M059J (cell line): ENCODE data around the gene PSMC4. TPM values are rescaled to one million over a fixed set of nuclear protein-coding genes. Genes with fewer than 3 reads are reported as not detected.

ENCODE experiments used
- DNase-seq: peaks from one replicate; pipeline ENCODE4 v3.0.0-alpha.2; 2012; ENCODE audit warnings: low read depth
- total RNA-seq: library from RNA; depleted of rRNA; stranded (reverse); fragments of >200 nt; shearing (Covaris generic); gene quantifications from 2 replicates; pipeline ENCODE4 v1.2.3, GENCODE V29; 2014; rRNA removed

The PSMC4 gene
- total RNA-seq, 1 experiment from 2014 or later, result 209 TPM

GRCh38 chr19:39987596-39987995 is 16.6 kb downstream of the PSMC4 start:
- DNase-seq, result no peak

- DNase-seq, result no peak
These were observed 22.6 kb downstream of the PSMC4 start for GRCh38 chr19:39993605-39994004.

DNA sequence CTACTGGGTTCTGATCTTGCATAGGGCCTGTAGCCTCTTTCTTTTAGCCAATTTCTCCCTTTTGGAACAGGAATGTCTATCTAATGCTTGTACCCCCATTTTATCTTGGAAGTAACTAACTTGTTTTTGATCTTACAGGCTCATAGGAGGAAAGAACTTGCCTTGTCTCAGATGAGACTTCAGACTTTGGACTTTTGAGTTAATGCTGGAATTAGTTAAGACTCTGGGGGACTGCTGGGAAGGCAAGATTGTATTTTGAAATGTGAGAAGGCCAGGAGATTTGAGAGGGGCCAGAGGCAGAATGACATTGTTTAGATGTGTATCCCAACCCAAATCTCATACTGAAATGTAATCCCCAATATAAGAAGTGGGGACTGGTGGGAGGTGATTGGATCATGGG is 23.4 kb downstream of the PSMC4 start:
- no peak for DNase-seq

GRCh38 chr19:39995794-39996193 is 24.8 kb downstream of the PSMC4 start:
- no peak for DNase-seq

DNA sequence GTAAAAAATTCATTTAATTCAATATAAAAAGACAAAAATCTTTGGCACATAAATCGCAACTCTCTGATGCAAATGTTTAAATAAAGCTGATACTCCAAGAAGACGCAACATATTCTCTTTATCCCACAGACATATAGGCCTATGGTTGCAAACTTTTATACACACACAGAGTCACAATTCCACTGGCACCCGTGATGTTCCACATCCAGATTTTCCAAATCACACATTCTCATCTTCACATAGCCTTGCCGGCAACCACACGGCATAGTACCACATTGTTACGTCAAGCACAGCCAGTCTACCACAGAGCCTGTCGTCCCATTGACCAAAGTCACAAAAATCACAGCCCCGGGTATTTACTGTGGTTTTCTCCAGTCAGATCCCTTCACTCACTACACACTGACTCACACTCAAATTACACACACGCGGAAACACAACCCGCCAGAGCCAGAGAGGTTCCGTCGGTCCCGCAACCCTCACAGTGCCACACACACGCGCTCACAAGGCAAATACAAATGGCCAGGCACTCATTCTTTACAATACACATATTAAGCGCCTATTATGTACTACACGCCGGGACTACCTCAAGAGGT is 25.3 kb downstream of the PSMC4 start:
- DNase-seq, result peak; percentile 86

GRCh38 chr19:39996811-39997637 is 26.1 kb downstream of the PSMC4 start, which contains the start of gene ZNF546:
ZNF546 (plus strand) TSS chr19:39997060; CDS start chr19:39998327, 1,267 bp downstream.
- peak; percentile 90 for DNase-seq

DNA sequence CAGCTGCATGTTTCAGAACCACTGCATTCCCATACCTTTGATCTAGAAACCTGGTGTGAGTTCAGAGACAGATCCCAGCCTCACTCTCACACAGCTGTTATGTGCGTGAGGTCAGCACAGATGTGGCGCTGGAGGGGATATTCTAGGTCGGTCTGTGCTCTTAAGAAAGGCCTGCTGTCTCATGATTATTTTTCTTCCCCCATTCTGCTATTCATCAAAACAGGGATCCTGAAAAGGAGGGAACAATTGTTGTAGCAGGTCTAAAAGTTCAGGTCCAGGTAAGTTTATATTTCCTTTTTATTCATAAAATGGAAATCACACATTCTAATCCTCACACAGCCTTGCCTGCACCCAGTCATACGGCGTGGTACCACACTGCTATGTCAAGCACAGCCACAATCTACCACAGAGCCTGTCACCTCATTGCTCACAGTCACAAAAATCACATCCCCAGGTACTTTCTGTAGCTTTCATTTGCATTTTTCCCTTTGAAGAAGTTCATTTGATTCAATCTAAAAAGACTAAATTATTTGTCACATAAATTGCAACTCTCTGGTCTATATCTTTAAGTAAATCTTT is 26.8 kb downstream of the PSMC4 start:
- no peak for DNase-seq

- DNase-seq, result peak; percentile 25
These were observed 27.5 kb downstream of the PSMC4 start for GRCh38 chr19:39998501-39998900.

DNA sequence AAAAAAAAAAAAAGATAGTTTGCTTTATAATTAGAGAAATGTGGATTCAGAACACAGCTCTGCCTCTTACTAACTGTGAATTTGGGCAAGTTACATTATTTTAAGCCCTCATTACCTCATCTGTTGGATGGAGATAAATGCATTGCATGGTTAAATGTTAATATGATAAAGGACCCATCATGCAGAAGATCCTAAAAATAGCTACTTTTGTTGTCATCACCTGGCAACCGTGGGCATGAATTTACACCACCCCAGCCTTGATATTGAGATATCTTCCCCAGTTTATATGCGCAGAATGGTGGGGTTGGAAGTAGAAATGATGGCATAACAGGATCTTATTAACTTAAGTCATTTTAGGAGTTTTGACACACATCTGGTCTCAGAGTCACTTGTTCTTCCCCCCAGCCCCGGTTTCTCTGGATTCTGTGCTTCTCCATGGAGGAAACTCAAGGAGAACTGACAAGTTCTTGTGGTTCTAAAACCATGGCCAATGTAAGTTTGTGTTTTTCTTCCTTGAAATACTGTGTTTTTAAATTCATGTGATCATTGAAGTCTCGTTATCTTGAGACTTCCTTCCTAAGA is 34.8 kb downstream of the PSMC4 start:
- DNase-seq, result peak; percentile 15

GRCh38 chr19:40006273-40006691 is 35.3 kb downstream of the PSMC4 start:
- peak; percentile 94 for DNase-seq

DNA sequence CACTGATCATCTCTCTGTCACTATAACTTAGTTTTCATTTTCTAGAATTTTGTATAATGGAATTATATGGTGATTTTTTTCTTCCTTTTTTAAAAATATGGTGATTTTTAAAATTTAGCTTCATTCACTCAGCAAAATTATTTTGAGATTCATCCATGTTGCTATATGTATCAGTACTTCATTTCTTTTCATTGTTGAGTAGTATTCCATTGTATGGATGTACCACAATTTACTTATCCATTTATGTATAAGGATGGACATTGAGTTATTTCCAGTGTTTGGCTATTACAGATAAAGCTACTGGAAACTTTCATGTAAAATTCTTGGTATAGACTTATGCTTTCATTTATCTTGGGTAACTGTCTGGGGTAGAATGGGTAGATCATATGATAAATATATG is 38.7 kb downstream of the PSMC4 start:
- DNase-seq, result no peak

- no peak for DNase-seq
These were observed 43.0 kb downstream of the PSMC4 start for GRCh38 chr19:40013991-40014390.

- no peak for DNase-seq
These were observed 53.0 kb downstream of the PSMC4 start for GRCh38 chr19:40023969-40024368.

GRCh38 chr19:40025938-40026596 is 55.1 kb downstream of the PSMC4 start:
- DNase-seq, result no peak

- no peak for DNase-seq
These were observed 55.6 kb downstream of the PSMC4 start for GRCh38 chr19:40026597-40026970.

Other genes starting within 250 kb of the PSMC4 start
- not detected in 2 replicates for gene CLC, start 233.1 kb upstream of the PSMC4 start, total RNA-seq
- gene LEUTX, start 192.3 kb upstream of the PSMC4 start, total RNA-seq, result not detected in 2 replicates
- gene DYRK1B, start 137.0 kb upstream of the PSMC4 start, total RNA-seq, result 4.9 and 10.6 TPM in 2 replicates
- gene FBL, start 124.8 kb upstream of the PSMC4 start, total RNA-seq, result 153 and 191 TPM in 2 replicates
- 0.15 and 0.47 TPM in 2 replicates for gene FCGBP, start 36.5 kb upstream of the PSMC4 start, total RNA-seq
- gene ZNF546, start 25.9 kb downstream of the PSMC4 start, total RNA-seq, result 0.96 and 1.3 TPM in 2 replicates
- 4.5 and 5.7 TPM in 2 replicates for gene ZNF780B, start 85.1 kb downstream of the PSMC4 start, total RNA-seq
- gene ZNF780A, start 119.8 kb downstream of the PSMC4 start, total RNA-seq, result 5.8 and 10.3 TPM in 2 replicates
- 5.0 and 13.4 TPM in 2 replicates for gene MAP3K10, start 220.3 kb downstream of the PSMC4 start, total RNA-seq
- gene TTC9B, start 247.2 kb downstream of the PSMC4 start, total RNA-seq, result not detected in 2 replicates